COLO829 (cell line): Measurements from ENCODE around the gene FRAS1.
A peak's percentile ranks its signal among the peaks of the same experiment; 100 is the strongest.
"Not testable (repeated sequence)": the region's sequence is repeated elsewhere in the genome, so short reads cannot be mapped to it uniquely, and the experiment has no call there.

Experiments
- DNase-seq: peaks from one replicate; pipeline ENCODE4 v3.0.0; 2012; ENCODE audit warnings: low spot score

Gene FRAS1

GRCh38 chr4:78057135-78057599, at the start of gene FRAS1:
Gene FRAS1, plus strand, starts transcription at chr4:78057323. Its CDS starts 687 bp downstream, at chr4:78058010.
- DNase-seq = no peak

GRCh38 chr4:78011003-78011402, 46.1 kb upstream of the FRAS1 start:
- DNase-seq = not testable (repeated sequence)

- DNase-seq = no peak
Observed at GRCh38 chr4:78014889-78015886, 41.9 kb upstream of the FRAS1 start.

GRCh38 chr4:78018271-78019049, 38.7 kb upstream of the FRAS1 start:
- DNase-seq = no peak

GRCh38 chr4:78019414-78019813, 37.7 kb upstream of the FRAS1 start:
- DNase-seq = no peak

- DNase-seq = no peak
Observed at GRCh38 chr4:78020677-78021076, 36.4 kb upstream of the FRAS1 start.

- no peak for DNase-seq
Observed at GRCh38 chr4:78022517-78022916, 34.6 kb upstream of the FRAS1 start.

GRCh38 chr4:78024085-78024484, 33.0 kb upstream of the FRAS1 start:
- no peak for DNase-seq

- no peak for DNase-seq
Observed at GRCh38 chr4:78024576-78025091, 32.5 kb upstream of the FRAS1 start.

GRCh38 chr4:78031417-78031950, 25.6 kb upstream of the FRAS1 start:
- no peak for DNase-seq

- DNase-seq = no peak
Observed at GRCh38 chr4:78032446-78032845, 24.7 kb upstream of the FRAS1 start.

GRCh38 chr4:78032929-78033328, 24.2 kb upstream of the FRAS1 start:
- no peak for DNase-seq

- no peak for DNase-seq
Observed at GRCh38 chr4:78033861-78034260, 23.3 kb upstream of the FRAS1 start.

- DNase-seq = no peak
Observed at GRCh38 chr4:78038704-78039103, 18.4 kb upstream of the FRAS1 start.

- no peak for DNase-seq
Observed at GRCh38 chr4:78039678-78040077, 17.4 kb upstream of the FRAS1 start.

GRCh38 chr4:78040431-78040830, 16.7 kb upstream of the FRAS1 start:
- peak; percentile 91 for DNase-seq

- DNase-seq = no peak
Observed at GRCh38 chr4:78047366-78047765, 9.8 kb upstream of the FRAS1 start.

- DNase-seq = no peak
Observed at GRCh38 chr4:78056265-78057129, 626 bp upstream of the FRAS1 start.

GRCh38 chr4:78057600-78058550, 752 bp downstream of the FRAS1 start:
- no peak for DNase-seq
